Activated T-cell treated with anti-CD3 and anti-CD28 coated beads for 1 hour (primary cell): ENCODE data around the gene TEAD3.
"Not testable (repeated sequence)": the region's sequence is repeated elsewhere in the genome, so short reads cannot be mapped to it uniquely, and the experiment has no call there.

ENCODE experiments used
- DNase-seq: peaks from one replicate; pipeline ENCODE4 v3.0.0-alpha.2; 2020; ENCODE audit warnings: low read depth

The TEAD3 gene

GRCh38 chr6:35449287-35449881 lies 47.5 kb downstream of the TEAD3 start:
- DNase-seq = peak; percentile 15

GRCh38 chr6:35448191-35448590 lies 48.7 kb downstream of the TEAD3 start:
- no peak for DNase-seq

GRCh38 chr6:35445691-35446090 lies 51.2 kb downstream of the TEAD3 start:
- no peak for DNase-seq

GRCh38 chr6:35443341-35444030 lies 53.4 kb downstream of the TEAD3 start:
- DNase-seq = no peak

- DNase-seq = no peak
These were observed 54.2 kb downstream of the TEAD3 start for GRCh38 chr6:35442693-35443092.

GRCh38 chr6:35441642-35442041 lies 55.2 kb downstream of the TEAD3 start:
- no peak for DNase-seq

- DNase-seq = no peak
These were observed 55.7 kb downstream of the TEAD3 start for GRCh38 chr6:35441205-35441604.

GRCh38 chr6:35439308-35439707 lies 57.6 kb downstream of the TEAD3 start:
- DNase-seq = no peak

GRCh38 chr6:35438378-35439065 lies 58.4 kb downstream of the TEAD3 start:
- not testable (repeated sequence) for DNase-seq

- DNase-seq = no peak
These were observed 60.6 kb downstream of the TEAD3 start for GRCh38 chr6:35436071-35436857.

- no peak for DNase-seq
These were observed 61.6 kb downstream of the TEAD3 start for GRCh38 chr6:35435074-35435837.

- not testable (repeated sequence) for DNase-seq
These were observed 64.2 kb downstream of the TEAD3 start for GRCh38 chr6:35432702-35433101.

- no peak for DNase-seq
These were observed 64.6 kb downstream of the TEAD3 start for GRCh38 chr6:35432291-35432690.

- DNase-seq = no peak
These were observed 67.4 kb downstream of the TEAD3 start for GRCh38 chr6:35429463-35429862.

GRCh38 chr6:35428421-35429149 lies 68.3 kb downstream of the TEAD3 start:
- DNase-seq = no peak

- DNase-seq = no peak
These were observed 69.0 kb downstream of the TEAD3 start for GRCh38 chr6:35427851-35428321.

GRCh38 chr6:35427435-35427834 lies 69.4 kb downstream of the TEAD3 start:
- DNase-seq = no peak

GRCh38 chr6:35426074-35426473 lies 70.8 kb downstream of the TEAD3 start:
- no peak for DNase-seq

- no peak for DNase-seq
These were observed 71.6 kb downstream of the TEAD3 start for GRCh38 chr6:35425284-35425683.
